Cardiac ventricle fibroblast (primary cell): ENCODE results near the gene FAM237B. TPM values are rescaled to one million over a fixed set of nuclear protein-coding genes. Genes with fewer than 3 reads are reported as not detected.

Experiments used
- total RNA-seq: library from RNA; depleted of rRNA; stranded (reverse); fragments of >200 nt; gene quantifications from 2 replicates; pipeline ENCODE4 v1.2.3, GENCODE V29; 2015

FAM237B gene
- not detected in 2 replicates for total RNA-seq

GRCh38 chr7:90320801-90321494 is at the start of gene FAM237B:
TSS of gene FAM237B (minus strand) at chr7:90321304. CDS start at chr7:90319748, 1,556 bp downstream.

GRCh38 chr7:90346336-90347125 is 25.4 kb upstream of the FAM237B start, which contains the start of gene GTPBP10:
TSS of gene GTPBP10 (plus strand) at chr7:90346716. CDS start at chr7:90346742, 26 bp downstream.

Other genes starting within 250 kb of the FAM237B start
- gene STEAP1, start 166.8 kb downstream of the FAM237B start, total RNA-seq, result 102 and 123 TPM in 2 replicates
- gene STEAP2, start 109.6 kb downstream of the FAM237B start, total RNA-seq, result 19.1 and 25.8 TPM in 2 replicates
- gene CFAP69, start 76.1 kb downstream of the FAM237B start, total RNA-seq, result 1.5 and 8.4 TPM in 2 replicates
- gene GTPBP10, start 25.4 kb upstream of the FAM237B start, total RNA-seq, result 7.4 and 9.6 TPM in 2 replicates
- 10.4 and 12.3 TPM in 2 replicates for gene CLDN12, start 82.2 kb upstream of the FAM237B start, total RNA-seq
- gene PTTG1IP2, start 148.3 kb upstream of the FAM237B start, total RNA-seq, result not detected in 2 replicates